GM12801 (cell line): Measurements from ENCODE around the gene PTGDR.

Source experiments
- TF ChIP-seq, protein P1 (sequence below): IDR thresholded peaks from one replicate; pipeline ENCODE4 v1.5.1; 2011; ENCODE audit warnings: control low read depth; ENCODE audit not compliant: insufficient read length; ENCODE audit errors: extremely low read depth

The PTGDR gene, protein sequence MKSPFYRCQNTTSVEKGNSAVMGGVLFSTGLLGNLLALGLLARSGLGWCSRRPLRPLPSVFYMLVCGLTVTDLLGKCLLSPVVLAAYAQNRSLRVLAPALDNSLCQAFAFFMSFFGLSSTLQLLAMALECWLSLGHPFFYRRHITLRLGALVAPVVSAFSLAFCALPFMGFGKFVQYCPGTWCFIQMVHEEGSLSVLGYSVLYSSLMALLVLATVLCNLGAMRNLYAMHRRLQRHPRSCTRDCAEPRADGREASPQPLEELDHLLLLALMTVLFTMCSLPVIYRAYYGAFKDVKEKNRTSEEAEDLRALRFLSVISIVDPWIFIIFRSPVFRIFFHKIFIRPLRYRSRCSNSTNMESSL

DNA sequence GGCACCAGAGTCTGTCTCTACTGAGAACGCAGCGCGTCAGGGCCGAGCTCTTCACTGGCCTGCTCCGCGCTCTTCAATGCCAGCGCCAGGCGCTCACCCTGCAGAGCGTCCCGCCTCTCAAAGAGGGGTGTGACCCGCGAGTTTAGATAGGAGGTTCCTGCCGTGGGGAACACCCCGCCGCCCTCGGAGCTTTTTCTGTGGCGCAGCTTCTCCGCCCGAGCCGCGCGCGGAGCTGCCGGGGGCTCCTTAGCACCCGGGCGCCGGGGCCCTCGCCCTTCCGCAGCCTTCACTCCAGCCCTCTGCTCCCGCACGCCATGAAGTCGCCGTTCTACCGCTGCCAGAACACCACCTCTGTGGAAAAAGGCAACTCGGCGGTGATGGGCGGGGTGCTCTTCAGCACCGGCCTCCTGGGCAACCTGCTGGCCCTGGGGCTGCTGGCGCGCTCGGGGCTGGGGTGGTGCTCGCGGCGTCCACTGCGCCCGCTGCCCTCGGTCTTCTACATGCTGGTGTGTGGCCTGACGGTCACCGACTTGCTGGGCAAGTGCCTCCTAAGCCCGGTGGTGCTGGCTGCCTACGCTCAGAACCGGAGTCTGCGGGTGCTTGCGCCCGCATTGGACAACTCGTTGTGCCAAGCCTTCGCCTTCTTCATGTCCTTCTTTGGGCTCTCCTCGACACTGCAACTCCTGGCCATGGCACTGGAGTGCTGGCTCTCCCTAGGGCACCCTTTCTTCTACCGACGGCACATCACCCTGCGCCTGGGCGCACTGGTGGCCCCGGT lies at the start of gene PTGDR:
TSS of gene PTGDR (plus strand) at position 198 of the 778 bp plus-strand sequence. CDS start at position 315, 117 bp downstream.
- TF ChIP-seq, protein P1, sequence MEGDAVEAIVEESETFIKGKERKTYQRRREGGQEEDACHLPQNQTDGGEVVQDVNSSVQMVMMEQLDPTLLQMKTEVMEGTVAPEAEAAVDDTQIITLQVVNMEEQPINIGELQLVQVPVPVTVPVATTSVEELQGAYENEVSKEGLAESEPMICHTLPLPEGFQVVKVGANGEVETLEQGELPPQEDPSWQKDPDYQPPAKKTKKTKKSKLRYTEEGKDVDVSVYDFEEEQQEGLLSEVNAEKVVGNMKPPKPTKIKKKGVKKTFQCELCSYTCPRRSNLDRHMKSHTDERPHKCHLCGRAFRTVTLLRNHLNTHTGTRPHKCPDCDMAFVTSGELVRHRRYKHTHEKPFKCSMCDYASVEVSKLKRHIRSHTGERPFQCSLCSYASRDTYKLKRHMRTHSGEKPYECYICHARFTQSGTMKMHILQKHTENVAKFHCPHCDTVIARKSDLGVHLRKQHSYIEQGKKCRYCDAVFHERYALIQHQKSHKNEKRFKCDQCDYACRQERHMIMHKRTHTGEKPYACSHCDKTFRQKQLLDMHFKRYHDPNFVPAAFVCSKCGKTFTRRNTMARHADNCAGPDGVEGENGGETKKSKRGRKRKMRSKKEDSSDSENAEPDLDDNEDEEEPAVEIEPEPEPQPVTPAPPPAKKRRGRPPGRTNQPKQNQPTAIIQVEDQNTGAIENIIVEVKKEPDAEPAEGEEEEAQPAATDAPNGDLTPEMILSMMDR: no peak

DNA sequence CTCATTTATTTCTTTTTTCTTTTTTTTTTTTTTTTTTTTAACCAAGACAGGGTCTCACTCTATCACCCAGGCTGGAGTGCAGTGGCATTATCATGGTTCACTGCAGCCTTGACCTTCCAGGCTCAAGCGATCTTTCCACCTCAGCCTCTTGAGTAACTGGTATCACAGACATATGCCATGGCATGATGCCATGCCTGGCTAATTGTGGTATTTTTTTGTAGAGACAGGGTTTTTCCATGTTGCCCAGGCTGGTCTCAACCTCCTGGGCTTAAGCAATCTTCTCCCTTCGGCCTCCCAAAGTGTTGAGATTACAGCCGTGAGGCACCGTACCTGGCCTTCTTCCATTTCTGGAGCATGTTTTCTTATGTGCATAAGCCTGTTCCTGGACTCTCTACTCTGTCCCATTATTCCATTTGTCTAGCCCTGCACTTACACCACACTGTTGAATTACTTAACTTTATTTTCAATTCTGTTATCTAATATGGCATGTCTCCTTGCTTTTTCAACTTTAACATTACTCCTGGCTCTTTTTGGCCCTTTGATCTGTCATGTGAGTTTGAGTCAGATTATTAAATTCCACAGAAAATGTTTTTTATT lies 47.9 kb upstream of the PTGDR start:
- TF ChIP-seq, protein P1: no peak

DNA sequence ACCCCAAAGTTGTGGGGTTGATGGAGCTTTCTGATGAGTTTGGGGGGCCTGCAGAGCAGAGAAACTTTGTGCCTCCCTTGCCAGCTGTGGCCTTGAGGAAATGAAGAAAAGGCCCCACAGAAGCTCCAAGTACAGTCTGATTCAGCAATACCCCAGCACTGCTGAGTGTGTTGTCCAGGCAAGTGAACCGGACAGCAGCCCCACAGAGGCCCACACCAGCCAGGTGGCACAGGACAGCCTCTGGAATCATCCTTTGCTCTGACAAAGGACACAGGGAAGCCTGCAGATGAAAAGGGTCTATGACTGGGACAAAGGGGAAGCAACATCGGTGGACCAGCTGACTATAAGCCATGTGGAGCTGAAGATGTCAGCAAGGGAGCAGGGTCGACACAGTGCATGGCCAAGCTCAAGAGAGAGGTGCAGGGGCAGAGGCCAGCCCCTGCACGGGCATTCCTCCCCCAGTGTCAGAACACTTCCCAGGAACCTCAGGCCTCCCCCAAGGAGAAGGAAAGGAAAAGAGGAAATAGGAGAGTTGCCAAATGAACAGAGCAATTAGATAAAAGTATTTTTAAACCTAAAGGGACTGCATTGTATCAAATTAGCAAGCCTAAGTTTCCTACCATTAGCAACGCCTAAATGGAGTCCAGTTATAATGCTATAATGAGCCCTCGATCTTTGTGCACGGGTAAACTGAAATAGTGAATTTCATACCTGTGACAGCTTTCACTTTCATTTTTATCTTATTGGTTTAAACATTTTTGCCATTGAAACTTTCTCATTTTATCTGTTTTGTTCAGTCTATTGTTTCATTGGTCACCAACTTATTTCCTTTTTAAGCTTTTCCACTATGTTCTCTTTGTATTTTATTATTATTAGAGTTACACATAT lies 46.3 kb upstream of the PTGDR start:
- TF ChIP-seq, protein P1: no peak

DNA sequence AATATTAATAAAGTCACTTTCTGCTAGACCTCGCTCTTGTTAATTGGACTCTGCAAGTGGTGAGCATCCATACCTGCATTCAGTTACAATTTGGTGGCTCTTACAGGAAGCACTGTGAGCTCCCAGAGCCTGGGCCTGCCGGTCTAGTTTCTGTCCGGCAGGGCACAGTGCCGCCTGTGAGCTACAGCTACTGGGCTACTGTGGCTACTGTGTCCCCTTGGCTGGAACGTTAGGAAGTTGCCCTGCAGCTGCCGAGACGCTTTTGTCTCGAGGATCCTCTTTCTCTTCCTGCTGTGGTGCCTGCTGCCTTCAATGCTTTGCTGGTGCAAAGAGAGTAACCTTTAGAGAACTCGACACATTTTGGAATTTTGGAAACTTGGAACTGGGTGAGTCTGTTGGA lies 44.6 kb upstream of the PTGDR start:
- TF ChIP-seq, protein P1: no peak

DNA sequence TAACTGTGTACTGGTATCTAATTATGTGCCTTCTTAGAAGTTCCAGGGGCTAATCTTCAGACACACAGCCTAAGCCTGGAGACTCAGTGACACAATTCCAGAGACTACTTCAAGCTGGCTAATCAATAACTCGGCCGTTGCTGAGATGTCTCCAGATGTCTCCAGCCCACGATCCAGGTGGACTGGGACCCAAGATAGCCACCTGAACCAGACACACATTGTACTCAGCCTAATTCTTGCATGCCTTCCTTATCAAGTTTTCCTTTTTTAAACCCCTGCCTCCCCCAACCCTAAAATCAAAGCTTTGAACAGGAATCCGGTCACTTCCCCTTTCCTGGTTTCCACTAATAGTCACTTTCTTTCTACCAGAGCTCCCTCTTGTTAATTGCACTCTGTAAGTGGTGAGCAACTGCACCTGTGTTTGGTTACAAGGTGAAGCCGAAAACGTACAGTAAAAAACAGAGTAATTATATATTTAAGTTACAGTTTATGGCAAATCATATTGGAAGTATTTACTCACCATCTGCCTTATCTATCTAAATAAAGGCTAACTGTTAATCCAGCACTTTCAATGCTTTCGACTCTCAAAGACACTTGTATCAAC lies 39.8 kb upstream of the PTGDR start:
- TF ChIP-seq, protein P1: no peak

DNA sequence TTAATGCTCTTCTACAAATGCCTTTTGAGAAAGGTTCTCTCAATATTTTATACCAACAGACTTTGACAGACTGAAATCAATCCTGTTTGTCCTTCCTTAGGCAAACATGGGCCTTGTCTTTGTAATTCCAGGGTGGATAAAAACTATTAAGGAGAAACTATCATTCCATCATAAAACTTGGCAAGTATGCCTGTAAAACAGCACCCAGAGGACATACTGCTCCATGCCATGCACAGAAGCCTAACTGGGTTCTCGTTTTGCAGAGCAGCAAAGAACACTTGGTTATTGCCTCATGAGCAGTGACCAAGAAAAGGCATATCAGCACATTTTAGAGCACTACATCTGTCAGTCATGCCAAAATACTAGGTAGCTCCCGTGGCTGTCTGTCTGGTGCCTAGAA lies 33.8 kb upstream of the PTGDR start:
- TF ChIP-seq, protein P1: no peak
